Measurements from ENCODE around the gene FRZB. TPM values are rescaled to one million over a fixed set of nuclear protein-coding genes. Genes with fewer than 3 reads are reported as not detected.

FRZB gene
- total RNA-seq, 1 donor from 2014 or later: 42.5 TPM

DNA sequence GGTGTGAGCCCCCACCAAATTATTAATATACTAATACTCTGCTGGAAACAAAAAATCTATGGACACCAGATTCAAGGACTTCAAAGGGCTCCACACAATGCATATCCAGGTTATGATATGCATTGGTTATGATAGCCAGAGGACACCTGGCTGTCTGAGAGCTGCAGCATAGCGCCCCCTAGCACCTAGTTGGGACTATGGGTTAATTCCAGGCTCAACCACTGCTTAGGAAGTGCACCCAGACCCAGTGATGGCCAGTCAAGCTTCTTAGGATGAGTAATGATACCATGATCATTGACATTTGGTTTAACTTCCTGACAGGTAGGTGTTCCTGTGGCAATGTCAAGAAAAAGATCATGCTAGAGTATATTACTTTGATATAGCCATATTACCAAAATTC, 3.8 kb upstream of the FRZB start:
- TF ChIP-seq CTCF (IDR thresholded peaks at IDR 0.05): no peak
- intact Hi-C loops (cut with DNase I): no loop called here
- Histone ChIP-seq H3K4me3 (no peak overlapping the region), H3K9me3 (no peaks in the 10 kb centered on the region), H3K4me1 (peaks cover 0 to 3% of the 10 kb centered on the region in 2 donors), H3K27ac (no peak overlapping the region), H3K36me3 (no peaks in the 10 kb centered on the region), H3K27me3 (no peaks in the 10 kb centered on the region)
- no peak for DNase-seq (ENCODE audit: low spot score in 2 of 2)

GRCh38 chr2:182868054-182868796, 1.8 kb upstream of the FRZB start:
- intact Hi-C loops (cut with DNase I): loop anchor here (5.0 kb wide), 2 partner anchors 34 to 84 kb away; no protein-coding TSS in a partner anchor
- no peak for TF ChIP-seq CTCF (IDR thresholded peaks at IDR 0.05)
- no peaks in the 10 kb centered on the region for H3K27me3 ChIP-seq
- no peak overlapping the region for H3K4me3 ChIP-seq
- H3K27ac ChIP-seq: peak overlapping the region; percentile 42 to 78
- no peaks in the 10 kb centered on the region for H3K9me3 ChIP-seq
- H3K36me3 ChIP-seq: no peaks in the 10 kb centered on the region
- no peak for DNase-seq (ENCODE audit: low spot score in 2 of 2)
- peaks cover 3 to 4% of the 10 kb centered on the region in 2 donors for H3K4me1 ChIP-seq

DNA sequence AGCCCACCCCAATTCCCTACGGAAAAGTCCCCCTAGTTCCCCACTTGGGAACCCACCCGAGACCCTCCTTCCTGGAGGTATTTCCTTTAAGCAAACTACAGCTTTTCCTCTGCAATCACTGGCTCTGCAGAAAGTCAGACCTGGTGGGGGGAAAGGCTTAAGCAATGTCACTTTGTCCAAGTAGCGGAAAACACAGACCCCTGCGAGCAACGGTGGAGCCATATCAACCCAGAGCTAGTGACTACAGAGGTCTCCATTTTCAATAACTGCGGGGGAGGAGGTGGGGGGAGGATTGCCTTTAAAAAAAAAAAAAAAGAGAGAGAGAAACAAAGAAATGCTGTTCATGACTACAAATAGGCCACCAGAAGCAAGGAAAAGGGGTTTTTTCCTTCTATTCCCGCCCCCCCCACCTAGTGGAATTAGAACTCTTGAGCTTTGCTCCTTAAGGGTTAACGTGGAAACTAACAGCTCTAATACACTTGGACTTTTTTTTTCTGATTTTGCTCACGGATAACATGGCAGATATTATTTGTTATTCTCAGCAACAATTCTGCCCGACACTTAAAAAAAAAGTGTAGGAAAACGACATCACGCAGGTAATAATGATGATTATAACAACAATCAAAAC, 1.1 kb upstream of the FRZB start:
- intact Hi-C loops (cut with DNase I): loop anchor here (2.0 to 5.0 kb wide), 3 partner anchors 19 to 85 kb away; no protein-coding TSS in a partner anchor
- DNase-seq (ENCODE audit: low spot score in 2 of 2): no peak
- H3K4me3 ChIP-seq: peak overlapping the region; percentile 51 to 81
- peak overlapping the region; percentile 78 to 83 for H3K27ac ChIP-seq
- TF ChIP-seq CTCF (IDR thresholded peaks at IDR 0.05): no peak
- H3K27me3 ChIP-seq: no peaks in the 10 kb centered on the region
- no peaks in the 10 kb centered on the region for H3K9me3 ChIP-seq
- H3K4me1 ChIP-seq: peaks cover 3 to 4% of the 10 kb centered on the region in 2 donors
- H3K36me3 ChIP-seq: no peaks in the 10 kb centered on the region

DNA sequence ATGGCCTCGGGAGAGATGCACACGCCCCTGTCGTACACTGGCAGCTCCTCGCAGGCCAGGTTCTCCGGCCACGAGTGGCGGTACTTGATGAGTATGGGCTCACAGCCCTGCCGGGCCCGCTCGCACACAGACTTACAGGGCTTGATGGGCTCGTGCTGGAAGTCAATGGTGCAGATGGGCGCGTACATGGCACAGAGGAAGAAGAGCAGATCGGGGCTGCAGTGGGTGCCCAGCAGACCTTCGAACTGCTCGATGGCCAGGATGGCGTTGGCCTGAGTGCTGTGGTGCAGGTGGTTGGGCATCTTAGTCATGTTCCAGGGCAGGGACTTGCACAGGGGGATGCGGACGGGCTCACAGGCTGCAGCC, 359 bp downstream of the FRZB start:
- peak in 1 of 2 donors; percentile 73 for DNase-seq (ENCODE audit: low spot score in 2 of 2)
- H3K4me3 ChIP-seq: peak overlapping the region; percentile 51 to 81
- no peaks in the 10 kb centered on the region for H3K27me3 ChIP-seq
- no peak for TF ChIP-seq CTCF (IDR thresholded peaks at IDR 0.05)
- peak overlapping the region; percentile 78 to 83 for H3K27ac ChIP-seq
- H3K36me3 ChIP-seq: no peaks in the 10 kb centered on the region
- peaks cover 3 to 13% of the 10 kb centered on the region in 2 donors for H3K4me1 ChIP-seq
- intact Hi-C loops (cut with DNase I): loop anchor here (2.0 to 5.0 kb wide), 3 partner anchors 21 to 86 kb away; no protein-coding TSS in a partner anchor
- H3K9me3 ChIP-seq: no peaks in the 10 kb centered on the region

DNA sequence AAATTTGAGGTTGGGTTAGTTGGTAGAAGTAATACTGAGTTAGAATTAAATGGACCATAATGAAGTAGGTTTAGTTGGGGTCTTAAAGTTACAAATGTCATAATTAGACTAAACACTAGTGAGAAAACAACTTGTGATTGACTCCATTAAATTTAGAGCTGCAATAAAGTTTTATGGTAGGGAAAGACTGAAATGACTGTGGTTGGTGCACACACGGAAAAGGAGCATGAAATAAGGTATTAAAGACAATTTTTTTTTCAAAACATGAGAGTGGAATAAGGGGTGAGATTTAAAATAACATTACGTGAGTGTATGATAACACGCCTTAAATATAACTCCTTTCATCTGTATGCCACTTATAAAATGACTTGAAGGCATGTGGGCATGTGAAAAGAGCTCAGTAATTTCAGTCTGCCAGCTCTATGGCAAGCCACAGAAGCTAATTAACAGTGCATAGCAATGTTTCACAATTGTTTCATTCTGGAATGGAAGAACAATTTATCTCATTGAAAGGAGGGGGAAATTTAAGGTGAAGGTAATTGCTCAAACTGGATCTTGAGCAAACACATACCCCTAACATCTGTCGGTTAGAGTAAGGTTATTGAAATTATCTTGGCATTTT, 1.4 kb downstream of the FRZB start:
- no peaks in the 10 kb centered on the region for H3K27me3 ChIP-seq
- H3K4me3 ChIP-seq: peak overlapping the region; percentile 51 to 81
- peaks cover 3 to 13% of the 10 kb centered on the region in 2 donors for H3K4me1 ChIP-seq
- peak overlapping the region; percentile 78 to 83 for H3K27ac ChIP-seq
- no peaks in the 10 kb centered on the region for H3K36me3 ChIP-seq
- no peaks in the 10 kb centered on the region for H3K9me3 ChIP-seq
- intact Hi-C loops (cut with DNase I): loop anchor here (5.0 kb wide), 3 partner anchors 37 to 87 kb away; no protein-coding TSS in a partner anchor
- TF ChIP-seq CTCF (IDR thresholded peaks at IDR 0.05): no peak
- DNase-seq (ENCODE audit: low spot score in 2 of 2): no peak

Data from ascending aorta (tissue), 2 donors.